GM12892 (cell line): ENCODE results near the gene ABL1.

Source experiments
- POLR2A ChIP-seq: IDR thresholded peaks from 2 replicates; pipeline ENCODE4 v1.6.1; 2011; ENCODE audit warnings: low read depth, low read length, control low read depth
- TAF1 ChIP-seq: IDR thresholded peaks from 2 replicates; pipeline ENCODE4 v1.6.1; 2011; ENCODE audit warnings: low read depth, mild to moderate bottlenecking, control low read depth, low read length, borderline replicate concordance

- no peak for TF ChIP-seq POLR2A
- no peak for TF ChIP-seq TAF1
Measured at GRCh38 chr9:130877300-130877699, 42.2 kb downstream of the ABL1 start.
